PC-3 (cell line): Measurements from ENCODE around the gene STX1B.

Experiments used
- CTCF ChIP-seq: fragments of 300-600 bp; sonication (generic); conservative IDR thresholded peaks from 2 replicates; pipeline ENCODE4 v1.5.1; 2017; ENCODE audit warnings: antibody characterized with exemption, low read depth, mild to moderate bottlenecking, low read length
- EZH2 ChIP-seq: fragments of 300-600 bp; sonication (generic); IDR thresholded peaks from one replicate; pipeline ENCODE4 v1.6.1; 2017; ENCODE audit warnings: antibody characterized with exemption, mild to moderate bottlenecking, low read length; ENCODE audit not compliant: unreplicated experiment
- EZH2phosphoT487 ChIP-seq: fragments of 300-600 bp; sonication (generic); IDR thresholded peaks from 2 replicates; pipeline ENCODE4 v1.6.1; 2018; ENCODE audit warnings: mild to moderate bottlenecking, antibody characterized with exemption, low read length, borderline replicate concordance

GRCh38 chr16:30977502-30977901 is 32.9 kb downstream of the STX1B start:
- TF ChIP-seq CTCF (peak; percentile 40), EZH2 (no peak), EZH2phosphoT487 (no peak)
